Activated naive CD4-positive, alpha-beta T cell treated with anti-CD3 and anti-CD28 coated beads for 36 hours (primary cell): Measurements from ENCODE around the gene ESR2. TPM values are rescaled to one million over a fixed set of nuclear protein-coding genes. Genes with fewer than 3 reads are reported as not detected.
"Not testable (repeated sequence)": the region's sequence is repeated elsewhere in the genome, so short reads cannot be mapped to it uniquely, and the experiment has no call there.

Experiments
- CTCF ChIA-PET: fragments of 350-600 bp; sonication (Branson Sonifier 250); formaldehyde crosslinking; loops from one replicate; lab custom pipeline; 2021; ENCODE audit warnings: antibody characterized with exemption; lab: Charles Lee
- DNase-seq: peaks from one replicate; pipeline ENCODE4 v3.0.0-alpha.2; 2020
- H3K27ac Mint-ChIP-seq: one replicate; pipeline ENCODE4 v1.8.0; 2021; ENCODE audit warnings: mild to moderate bottlenecking, mixed read lengths
- H3K27me3 Mint-ChIP-seq: one replicate; pipeline ENCODE4 v1.8.0; 2021; ENCODE audit warnings: low read depth, mixed read lengths
- H3K36me3 Mint-ChIP-seq: one replicate; pipeline ENCODE4 v1.8.0; 2021; ENCODE audit warnings: low read depth, mixed read lengths
- H3K4me1 Mint-ChIP-seq: one replicate; pipeline ENCODE4 v1.8.0; 2021; ENCODE audit warnings: low read depth, mixed read lengths
- H3K4me3 Mint-ChIP-seq: one replicate; pipeline ENCODE4 v1.8.0; 2021; ENCODE audit warnings: mild to moderate bottlenecking, moderate library complexity, mixed read lengths
- H3K9me3 Mint-ChIP-seq: one replicate; pipeline ENCODE4 v1.8.0; 2021; ENCODE audit warnings: mixed read lengths
- intact Hi-C: fragments of 100-400 bp; cut with micrococcal nuclease; formaldehyde crosslinking; loops from one replicate; pipeline ENCODE4 v1.15.1; 2023
- total RNA-seq, 2 experiments: library from RNA; stranded (reverse); gene quantifications; one replicate each; pipeline ENCODE4 v1.2.3, GENCODE V29; 2021

The ESR2 gene
- total RNA-seq, 2 experiments from 2014 or later = 0.27 to 0.43 TPM

DNA sequence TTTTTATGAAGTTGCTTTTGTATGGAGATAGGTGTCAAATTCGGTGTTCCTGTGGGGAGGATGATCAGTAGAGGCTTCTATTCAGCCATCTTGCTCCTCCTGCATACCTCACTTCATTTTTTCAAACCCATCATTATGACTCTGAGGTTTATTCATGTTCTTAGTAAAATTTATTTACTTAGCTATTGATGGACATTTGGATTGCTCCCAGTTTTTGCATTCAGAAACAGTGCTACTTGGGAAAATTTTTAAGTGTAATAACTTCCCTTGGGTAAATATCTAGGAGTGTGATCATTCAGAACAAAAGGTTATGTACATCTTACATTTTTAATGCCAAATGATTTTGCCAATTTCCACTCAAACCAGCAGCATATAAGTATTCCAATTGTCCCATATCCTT is 233.1 kb downstream of the ESR2 start:
- CTCF ChIA-PET = interaction anchor here (0.7 to 1.8 kb wide), 3 partner anchors 10 to 223 kb away, joined by 3 to 5 read pairs (median 3); no protein-coding TSS in a partner anchor
- no peak for DNase-seq
- Mint-ChIP-seq H3K36me3 (peaks cover 12% of the 10 kb centered on the region), H3K4me1 (no peaks in the 10 kb centered on the region), H3K27ac (no peak overlapping the region), H3K4me3 (no peak overlapping the region), H3K9me3 (no peaks in the 10 kb centered on the region), H3K27me3 (no peaks in the 10 kb centered on the region)
- intact Hi-C loops = no loop called here

GRCh38 chr14:64060648-64061096 is 233.5 kb downstream of the ESR2 start:
- Mint-ChIP-seq H3K4me1 (no peaks in the 10 kb centered on the region), H3K9me3 (no peaks in the 10 kb centered on the region), H3K4me3 (no peak overlapping the region), H3K36me3 (peaks cover 12% of the 10 kb centered on the region), H3K27ac (no peak overlapping the region), H3K27me3 (no peaks in the 10 kb centered on the region)
- DNase-seq = peak; percentile 28
- CTCF ChIA-PET = interaction anchor here (0.6 to 1.8 kb wide), 6 partner anchors 10 to 341 kb away, joined by 3 to 5 read pairs (median 4); partner anchors contain the start of gene ESR2
- intact Hi-C loops = loop anchor here (1.0 kb wide), 1 partner anchor 235 kb away; no protein-coding TSS in a partner anchor

GRCh38 chr14:64060199-64060545 is 234.0 kb downstream of the ESR2 start:
- H3K4me3 Mint-ChIP-seq = no peak overlapping the region
- intact Hi-C loops = loop anchor here (1.0 kb wide), 1 partner anchor 235 kb away; no protein-coding TSS in a partner anchor
- H3K27me3 Mint-ChIP-seq = no peaks in the 10 kb centered on the region
- CTCF ChIA-PET = interaction anchor here (0.6 to 1.8 kb wide), 4 partner anchors 9 to 342 kb away, joined by 3 to 5 read pairs (median 5); partner anchors contain the start of gene ESR2
- peaks cover 10% of the 10 kb centered on the region for H3K36me3 Mint-ChIP-seq
- H3K27ac Mint-ChIP-seq = no peak overlapping the region
- H3K9me3 Mint-ChIP-seq = no peaks in the 10 kb centered on the region
- H3K4me1 Mint-ChIP-seq = no peaks in the 10 kb centered on the region
- DNase-seq = no peak

- DNase-seq = no peak
- intact Hi-C loops = loop anchor here (1.0 kb wide), 1 partner anchor 236 kb away; no protein-coding TSS in a partner anchor
- CTCF ChIA-PET = interaction anchor here (1.1 to 1.8 kb wide), 2 partner anchors 9 to 235 kb away, joined by 5 read pairs; partner anchors contain the start of gene ESR2
- no peaks in the 10 kb centered on the region for H3K4me1 Mint-ChIP-seq
- H3K27me3 Mint-ChIP-seq = no peaks in the 10 kb centered on the region
- no peaks in the 10 kb centered on the region for H3K9me3 Mint-ChIP-seq
- H3K27ac Mint-ChIP-seq = no peak overlapping the region
- H3K4me3 Mint-ChIP-seq = no peak overlapping the region
- H3K36me3 Mint-ChIP-seq = peaks cover 10% of the 10 kb centered on the region
Observed at GRCh38 chr14:64059454-64060198, 234.5 kb downstream of the ESR2 start.

DNA sequence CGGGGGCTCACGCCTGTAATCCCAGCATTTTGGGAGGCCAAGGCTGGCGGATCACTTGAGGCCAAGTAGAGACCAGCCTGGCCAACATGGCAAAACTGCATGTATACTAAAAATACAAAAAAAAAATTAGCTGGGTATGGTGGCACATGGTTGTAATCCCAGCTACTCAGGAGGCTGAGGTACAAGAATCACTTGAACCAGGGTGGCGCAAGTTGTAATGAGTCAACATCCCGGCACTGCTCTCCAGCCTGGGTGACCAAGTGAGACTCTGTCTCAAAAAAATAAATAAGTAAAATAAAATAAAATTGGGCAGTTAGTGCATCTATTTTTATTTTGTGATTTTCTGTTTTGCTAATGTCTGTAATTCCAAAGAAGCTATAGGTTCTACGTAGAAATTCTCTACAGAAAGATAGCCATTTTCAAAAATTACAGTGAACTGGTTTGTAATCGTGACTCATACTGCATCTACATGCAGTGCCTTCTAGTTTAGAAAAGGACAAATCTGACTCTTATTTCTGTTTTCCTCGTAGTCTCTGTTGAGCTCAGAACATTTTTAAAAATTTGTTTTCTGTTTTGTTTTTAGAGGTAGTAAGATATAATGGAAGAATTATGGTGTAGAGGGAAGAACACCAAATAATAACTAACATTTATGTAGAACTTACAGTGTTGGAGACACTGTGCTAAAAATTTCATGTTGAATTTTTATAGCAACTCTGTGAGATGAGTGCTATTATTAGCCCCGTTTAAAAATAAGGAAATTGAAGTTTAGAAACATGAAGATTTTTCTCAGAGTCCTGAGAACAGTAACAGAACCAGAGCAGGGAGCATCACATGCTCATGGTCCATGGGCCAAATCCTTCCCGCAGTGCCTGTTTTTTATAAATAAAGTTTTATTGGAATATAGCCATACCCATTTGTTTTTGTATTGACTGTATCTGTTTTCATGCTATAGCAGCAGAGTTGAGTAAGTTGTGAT is 240.2 kb downstream of the ESR2 start:
- Mint-ChIP-seq H3K27me3 (no peaks in the 10 kb centered on the region), H3K36me3 (peaks cover 20% of the 10 kb centered on the region), H3K27ac (no peak overlapping the region), H3K4me1 (no peaks in the 10 kb centered on the region), H3K9me3 (no peaks in the 10 kb centered on the region), H3K4me3 (no peak overlapping the region)
- CTCF ChIA-PET = interaction anchor here (0.6 kb wide), 1 partner anchor 165 kb away, joined by 5 read pairs; no protein-coding TSS in a partner anchor
- no peak for DNase-seq
- intact Hi-C loops = no loop called here

GRCh38 chr14:64049616-64050381 is 244.4 kb downstream of the ESR2 start:
- Mint-ChIP-seq H3K9me3 (no peaks in the 10 kb centered on the region), H3K27me3 (no peaks in the 10 kb centered on the region), H3K4me3 (no peak overlapping the region), H3K27ac (no peak overlapping the region), H3K4me1 (no peaks in the 10 kb centered on the region), H3K36me3 (peaks cover 18% of the 10 kb centered on the region)
- CTCF ChIA-PET = interaction anchor here (1.2 kb wide), 1 partner anchor 11 kb away, joined by 5 read pairs; no protein-coding TSS in a partner anchor
- intact Hi-C loops = no loop called here
- no peak for DNase-seq

- peaks cover 8% of the 10 kb centered on the region for H3K9me3 Mint-ChIP-seq
- no peak for DNase-seq
- no peak overlapping the region for H3K27ac Mint-ChIP-seq
- no peaks in the 10 kb centered on the region for H3K4me1 Mint-ChIP-seq
- no peaks in the 10 kb centered on the region for H3K27me3 Mint-ChIP-seq
- H3K36me3 Mint-ChIP-seq = peaks cover 14% of the 10 kb centered on the region
- no peak overlapping the region for H3K4me3 Mint-ChIP-seq
- intact Hi-C loops = no loop called here
- CTCF ChIA-PET = no interaction called here
Observed at GRCh38 chr14:64045091-64045490, 249.1 kb downstream of the ESR2 start.

DNA sequence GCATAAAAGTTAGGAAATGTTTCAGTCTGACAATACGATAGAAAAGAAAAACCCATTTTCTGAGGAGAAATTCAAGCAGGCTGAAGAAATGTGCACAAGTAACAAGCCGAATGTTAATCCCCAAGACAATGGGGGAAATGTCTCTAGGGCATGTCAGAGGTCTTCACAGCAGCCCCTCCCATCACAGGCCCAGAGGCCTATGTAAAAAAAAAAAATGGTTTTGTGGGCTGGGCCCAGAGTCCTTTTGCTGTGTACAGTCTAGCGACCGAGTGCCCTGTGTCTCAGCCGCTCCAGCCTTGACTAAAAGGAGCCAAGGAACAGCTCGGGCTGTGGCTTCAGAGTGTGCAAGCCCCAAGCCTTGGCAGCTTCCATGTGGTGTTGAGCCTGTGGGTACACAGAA is 250.9 kb downstream of the ESR2 start:
- H3K4me1 Mint-ChIP-seq, intact Hi-C loops, DNase-seq, H3K4me3 Mint-ChIP-seq, H3K27ac Mint-ChIP-seq, H3K9me3 Mint-ChIP-seq, H3K27me3 Mint-ChIP-seq, CTCF ChIA-PET: not testable (repeated sequence)
- H3K36me3 Mint-ChIP-seq = peaks cover 13% of the 10 kb centered on the region

GRCh38 chr14:64040044-64040443 is 254.1 kb downstream of the ESR2 start:
- H3K4me3 Mint-ChIP-seq = no peak overlapping the region
- no peaks in the 10 kb centered on the region for H3K4me1 Mint-ChIP-seq
- H3K27ac Mint-ChIP-seq = no peak overlapping the region
- no peak for DNase-seq
- H3K36me3 Mint-ChIP-seq = peaks cover 22% of the 10 kb centered on the region
- CTCF ChIA-PET = no interaction called here
- peaks cover 8% of the 10 kb centered on the region for H3K9me3 Mint-ChIP-seq
- no peaks in the 10 kb centered on the region for H3K27me3 Mint-ChIP-seq
- intact Hi-C loops = no loop called here

DNA sequence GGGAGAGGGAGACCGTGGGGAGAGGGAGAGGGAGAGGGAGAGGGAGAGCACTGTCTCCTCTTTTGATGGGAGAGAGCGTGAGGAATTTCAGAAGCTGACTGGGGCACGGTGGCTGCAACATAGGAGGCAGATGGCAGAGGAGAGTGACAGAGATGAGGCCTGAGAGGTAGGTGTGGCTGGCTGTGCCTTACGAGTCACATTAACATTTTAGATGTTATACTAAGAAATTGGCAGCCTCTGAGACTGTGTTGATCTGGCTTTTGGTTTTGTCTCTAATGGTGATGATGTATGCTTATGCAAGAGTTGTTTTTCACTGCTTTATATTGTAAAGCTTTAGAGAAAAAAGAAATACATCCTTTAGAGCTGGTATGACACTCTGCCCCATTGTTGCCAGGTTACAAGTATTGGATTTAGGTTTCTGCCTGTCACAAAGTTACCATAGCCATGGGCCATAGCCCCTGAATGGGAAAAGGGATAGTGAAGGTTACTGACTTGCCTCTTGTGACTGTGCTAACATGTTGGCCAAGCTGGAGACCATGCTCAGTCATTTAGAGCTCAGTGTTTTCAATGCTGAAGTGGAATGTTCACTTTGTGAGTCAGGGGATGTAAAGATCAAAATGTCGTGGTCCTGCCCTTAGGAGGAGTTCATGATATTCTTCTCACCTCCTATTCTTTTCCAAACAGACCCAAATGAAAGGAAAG is 255.2 kb downstream of the ESR2 start:
- Mint-ChIP-seq H3K36me3 (peaks cover 24% of the 10 kb centered on the region), H3K27ac (no peak overlapping the region), H3K9me3 (peaks cover 8% of the 10 kb centered on the region), H3K4me1 (no peaks in the 10 kb centered on the region), H3K4me3 (no peak overlapping the region), H3K27me3 (no peaks in the 10 kb centered on the region)
- DNase-seq = no peak
- CTCF ChIA-PET = no interaction called here
- intact Hi-C loops = no loop called here
